Measurements from ENCODE around the gene GYS2.

The GYS2 gene

GRCh38 chr12:21509768-21510167 is 94.9 kb downstream of the GYS2 start:
- DNase-seq (ENCODE audit: extremely low read depth in 1 of 2, low read depth in 1 of 2), result no peak

GRCh38 chr12:21507849-21508248 is 96.8 kb downstream of the GYS2 start:
- no peak for DNase-seq (ENCODE audit: extremely low read depth in 1 of 2, low read depth in 1 of 2)

- no peak for DNase-seq (ENCODE audit: extremely low read depth in 1 of 2, low read depth in 1 of 2)
Measured at GRCh38 chr12:21505888-21506287, 98.8 kb downstream of the GYS2 start.

GRCh38 chr12:21502872-21503271 is 101.8 kb downstream of the GYS2 start:
- DNase-seq (ENCODE audit: extremely low read depth in 1 of 2, low read depth in 1 of 2), result no peak

- DNase-seq (ENCODE audit: extremely low read depth in 1 of 2, low read depth in 1 of 2), result peak; percentile 11 to 14
Measured at GRCh38 chr12:21502164-21502496, 102.5 kb downstream of the GYS2 start.

- DNase-seq (ENCODE audit: extremely low read depth in 1 of 2, low read depth in 1 of 2), result peak; percentile 74 to 90
Measured at GRCh38 chr12:21501258-21502163, 103.1 kb downstream of the GYS2 start, which contains the start of the genes GOLT1B and RECQL. GOLT1B (plus strand) TSS chr12:21501789; CDS start chr12:21501924, 135 bp downstream. RECQL (minus strand) TSS chr12:21501635; CDS start chr12:21499570, 2,065 bp downstream.

GRCh38 chr12:21500786-21501257 is 103.8 kb downstream of the GYS2 start:
- DNase-seq (ENCODE audit: extremely low read depth in 1 of 2, low read depth in 1 of 2), result no peak

- DNase-seq (ENCODE audit: extremely low read depth in 1 of 2, low read depth in 1 of 2), result no peak
Measured at GRCh38 chr12:21499765-21500164, 104.9 kb downstream of the GYS2 start.

All from stimulated activated CD8-positive, alpha-beta memory T cell treated with anti-CD3 and anti-CD28 coated beads, Interleukin-7, amount 100 ng/mL, for 48 hours (primary cell).